Activated CD4-positive, alpha-beta T cell treated with anti-CD3 and anti-CD28 coated beads, Interleukin-2, amount 50 U/mL, for 16 hours (primary cell): ENCODE data around the gene LGR6.
"Not testable (repeated sequence)": the region's sequence is repeated elsewhere in the genome, so short reads cannot be mapped to it uniquely, and the experiment has no call there.

Experiments
- DNase-seq: peaks from one replicate; pipeline ENCODE4 v3.0.0-alpha.2; 2020

LGR6 gene

DNA sequence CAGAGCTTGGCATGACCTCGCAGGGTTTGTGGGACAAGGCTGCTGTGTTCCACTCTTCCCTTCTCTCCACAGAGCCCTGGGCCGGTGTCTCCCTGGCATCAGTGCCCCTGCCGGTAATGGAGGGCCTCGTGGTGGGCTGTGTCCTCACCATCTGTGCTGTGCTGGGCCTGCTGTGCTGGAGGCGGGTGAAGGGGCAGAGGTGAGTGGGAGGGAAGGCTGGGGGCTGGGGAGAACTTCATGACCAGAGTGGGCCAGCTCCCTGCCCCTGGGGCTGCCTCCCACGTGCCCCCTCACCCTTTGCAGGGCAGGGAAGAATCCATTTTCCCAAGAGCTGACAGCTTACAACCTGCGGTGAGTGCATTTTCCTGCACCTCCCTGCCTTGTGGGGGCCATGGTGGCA is 12.0 kb upstream of the LGR6 start:
- no peak for DNase-seq

DNA sequence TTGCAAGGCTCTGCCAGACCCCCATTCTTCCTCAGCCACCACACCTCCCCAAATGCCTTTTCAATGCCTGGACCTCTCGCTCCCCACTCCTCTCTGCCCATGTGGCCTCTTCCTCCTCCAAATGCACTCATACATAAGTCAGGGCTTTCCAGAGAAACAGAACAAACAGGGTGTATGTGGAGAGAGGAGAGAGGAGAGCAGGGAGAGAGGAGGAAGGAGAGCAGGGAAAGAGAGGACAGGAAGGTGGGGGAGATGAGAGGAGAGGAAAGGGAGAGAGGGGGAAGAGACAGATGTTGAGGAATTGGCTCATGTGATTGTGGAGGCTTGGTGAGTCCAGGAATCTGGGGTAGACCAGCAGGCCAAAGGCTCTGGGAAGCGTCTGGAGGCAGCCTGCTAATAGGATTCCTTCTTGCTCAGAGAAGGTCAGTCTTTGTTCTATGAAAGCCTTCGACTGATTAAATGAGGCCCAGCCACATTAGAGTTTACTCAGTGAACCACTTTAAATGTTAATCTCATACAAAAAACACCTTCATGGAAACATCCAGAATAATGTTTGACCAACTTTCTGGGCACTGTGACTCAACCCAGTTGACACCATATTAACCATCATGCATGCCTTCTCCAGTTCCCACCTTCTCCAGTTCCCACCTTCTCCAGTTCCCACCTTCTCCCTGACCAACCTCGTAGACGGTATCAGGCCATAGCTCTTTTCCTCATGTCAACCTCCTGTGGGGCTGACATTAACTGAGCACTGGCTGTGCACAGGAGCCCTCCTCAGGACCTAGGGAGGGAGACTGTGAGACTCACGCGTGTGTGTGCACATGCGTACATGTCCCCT is 11.3 kb upstream of the LGR6 start:
- DNase-seq, result no peak

DNA sequence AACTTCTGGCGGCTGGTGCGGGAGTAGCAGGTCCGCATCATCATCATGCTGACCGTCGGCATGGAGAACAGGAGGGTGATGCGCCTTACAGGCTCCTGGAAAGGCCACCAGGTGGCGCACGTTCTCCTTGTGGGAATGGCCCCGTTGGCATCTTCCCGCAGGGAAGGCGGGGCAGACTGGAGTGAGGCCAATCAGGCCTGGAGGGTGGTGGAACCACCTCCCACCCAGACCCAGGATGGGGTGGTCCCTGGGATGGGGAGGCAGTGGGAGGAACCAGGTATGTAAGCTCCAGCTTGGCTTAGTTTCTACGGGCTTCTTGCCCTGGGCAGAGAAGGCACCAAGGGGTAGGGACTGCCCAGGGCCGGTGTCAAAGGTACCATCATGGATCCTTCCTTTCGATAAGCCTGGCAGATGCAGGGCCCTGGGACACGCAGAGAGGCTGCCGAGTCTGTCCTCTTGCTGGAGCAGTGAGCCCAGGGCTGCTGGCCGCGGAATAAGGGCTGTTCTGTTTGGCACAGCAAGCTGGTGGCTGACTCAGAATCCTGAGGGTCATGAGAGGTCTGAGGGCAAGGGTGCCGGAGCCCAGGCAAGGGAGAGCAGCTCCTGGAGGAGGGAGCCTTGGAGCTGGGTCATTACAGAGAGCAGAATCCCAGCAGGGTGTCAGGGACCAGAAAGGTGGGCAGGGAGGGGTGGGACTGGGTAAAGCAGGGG is 8.7 kb upstream of the LGR6 start:
- DNase-seq, result peak; percentile 78

DNA sequence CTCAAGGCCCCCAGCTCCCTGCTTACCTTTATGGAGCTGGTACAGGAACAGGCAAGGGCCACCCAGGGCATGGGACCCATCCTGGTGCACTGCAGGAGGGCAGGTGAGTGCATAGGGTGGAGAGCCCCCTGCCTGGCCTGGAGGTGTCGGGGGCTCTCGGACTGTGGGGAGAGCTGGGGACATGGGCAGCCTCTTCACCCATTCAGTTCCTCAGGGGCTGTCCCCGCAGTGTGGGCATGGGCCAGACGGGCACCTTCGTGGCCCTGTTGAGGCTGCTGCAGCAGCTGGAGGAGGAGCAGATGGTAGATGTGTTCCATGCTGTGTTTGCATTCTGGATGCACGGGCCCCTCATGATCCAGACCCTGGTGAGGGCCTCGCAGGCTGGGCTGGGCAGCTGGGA is 7.3 kb upstream of the LGR6 start:
- DNase-seq, result no peak

DNA sequence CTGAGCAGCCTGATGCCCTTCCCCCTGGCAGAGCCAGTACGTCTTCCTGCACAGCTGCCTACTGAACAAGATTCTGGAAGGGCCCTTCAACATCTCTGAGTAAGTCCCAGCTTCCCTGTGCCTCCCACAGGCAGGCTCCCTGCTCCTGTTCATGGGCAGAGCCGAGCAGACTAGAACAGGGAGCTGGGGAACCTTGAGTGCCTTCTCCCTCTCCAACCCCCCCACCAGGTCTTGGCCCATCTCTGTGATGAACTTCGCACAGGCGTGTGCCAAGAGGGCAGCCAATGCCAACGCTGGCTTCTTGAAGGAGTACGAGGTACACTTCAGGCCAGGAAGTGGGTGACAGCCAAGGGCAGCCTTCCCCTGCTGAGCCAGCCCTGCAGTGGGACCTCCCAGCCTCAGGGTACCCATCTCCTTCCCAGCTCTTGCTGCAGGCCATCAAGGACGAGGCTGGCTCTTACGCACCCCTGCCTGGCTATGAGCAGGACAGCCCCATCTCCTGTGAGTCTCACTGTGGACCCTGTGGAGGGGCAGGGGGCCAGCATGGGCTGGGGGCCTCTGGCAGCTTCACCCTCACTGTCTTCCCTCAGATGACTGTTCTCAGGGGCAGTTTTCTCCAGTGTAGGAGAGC is 6.4 kb upstream of the LGR6 start:
- no peak for DNase-seq

DNA sequence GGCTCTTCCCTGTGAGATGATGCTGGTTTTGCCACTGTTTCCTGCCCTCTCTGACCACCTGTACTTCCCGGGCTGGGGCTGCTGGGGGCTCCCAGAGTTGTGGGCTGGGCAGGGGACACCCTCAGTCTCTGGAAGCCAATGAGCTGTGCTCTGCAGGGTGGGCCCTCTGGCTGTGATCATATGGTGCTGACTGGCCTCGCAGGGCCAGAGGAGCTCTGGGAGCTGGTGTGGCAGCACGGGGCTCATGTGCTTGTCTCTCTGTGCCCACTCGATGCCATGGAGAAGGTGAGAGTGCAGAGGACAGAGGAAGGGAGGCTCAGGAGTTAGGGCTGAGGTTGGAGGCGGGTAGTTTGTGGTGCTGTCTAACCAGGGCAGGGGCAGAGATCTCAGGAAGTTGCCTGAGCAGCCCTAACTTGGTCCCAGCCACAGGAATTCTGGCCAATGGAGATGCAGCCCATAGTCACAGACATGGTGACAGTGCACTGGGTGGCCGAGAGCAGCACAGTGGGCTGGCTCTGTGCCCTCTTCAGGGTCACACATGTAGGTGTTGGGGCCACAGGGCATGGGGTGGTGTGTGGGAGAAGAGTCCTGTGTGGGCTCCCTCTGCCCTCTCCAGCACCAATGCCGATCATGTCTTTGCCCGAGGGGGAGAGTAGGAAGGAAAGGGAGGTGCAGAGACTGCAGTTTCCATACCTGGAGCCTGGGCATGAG is 5.7 kb upstream of the LGR6 start:
- DNase-seq, result no peak

DNA sequence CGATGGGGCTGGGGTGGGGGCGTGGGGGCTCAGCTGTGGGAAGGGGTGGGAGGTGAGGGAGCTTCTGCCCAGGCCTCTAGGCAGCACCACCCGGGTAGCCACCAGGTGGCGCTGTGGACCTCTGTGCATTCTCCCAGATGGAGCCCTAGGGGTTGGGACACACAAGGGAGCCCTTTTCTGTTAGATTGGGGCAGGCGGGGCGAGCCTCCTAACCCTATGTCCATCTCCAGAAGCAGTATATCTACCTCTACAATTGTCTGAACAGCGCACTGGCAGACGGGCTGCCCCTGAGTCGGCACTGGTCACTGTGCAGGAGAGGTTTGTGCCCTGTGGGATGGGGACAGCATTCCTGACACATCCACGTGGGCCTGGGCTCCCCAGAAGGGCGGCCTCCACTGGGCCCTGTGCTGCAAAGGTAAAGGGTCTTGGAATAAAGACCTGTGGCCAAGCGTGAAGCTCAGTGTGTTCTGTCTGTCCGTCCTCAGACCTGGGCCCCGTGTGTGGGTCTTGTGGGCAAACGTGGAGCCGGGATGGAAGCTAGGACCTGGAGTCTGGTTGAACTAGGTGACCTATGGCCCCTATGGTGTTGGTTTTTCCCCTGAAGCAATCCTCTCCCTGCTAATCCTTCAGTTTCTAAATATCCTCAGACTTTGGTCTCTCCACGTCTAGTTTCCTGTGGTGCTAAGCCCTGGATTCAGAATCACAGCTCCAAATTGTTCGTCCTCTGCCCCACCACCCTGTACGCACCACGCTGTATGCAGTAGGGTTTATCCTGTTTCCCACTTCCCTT is 4.4 kb upstream of the LGR6 start:
- peak; percentile 76 for DNase-seq

DNA sequence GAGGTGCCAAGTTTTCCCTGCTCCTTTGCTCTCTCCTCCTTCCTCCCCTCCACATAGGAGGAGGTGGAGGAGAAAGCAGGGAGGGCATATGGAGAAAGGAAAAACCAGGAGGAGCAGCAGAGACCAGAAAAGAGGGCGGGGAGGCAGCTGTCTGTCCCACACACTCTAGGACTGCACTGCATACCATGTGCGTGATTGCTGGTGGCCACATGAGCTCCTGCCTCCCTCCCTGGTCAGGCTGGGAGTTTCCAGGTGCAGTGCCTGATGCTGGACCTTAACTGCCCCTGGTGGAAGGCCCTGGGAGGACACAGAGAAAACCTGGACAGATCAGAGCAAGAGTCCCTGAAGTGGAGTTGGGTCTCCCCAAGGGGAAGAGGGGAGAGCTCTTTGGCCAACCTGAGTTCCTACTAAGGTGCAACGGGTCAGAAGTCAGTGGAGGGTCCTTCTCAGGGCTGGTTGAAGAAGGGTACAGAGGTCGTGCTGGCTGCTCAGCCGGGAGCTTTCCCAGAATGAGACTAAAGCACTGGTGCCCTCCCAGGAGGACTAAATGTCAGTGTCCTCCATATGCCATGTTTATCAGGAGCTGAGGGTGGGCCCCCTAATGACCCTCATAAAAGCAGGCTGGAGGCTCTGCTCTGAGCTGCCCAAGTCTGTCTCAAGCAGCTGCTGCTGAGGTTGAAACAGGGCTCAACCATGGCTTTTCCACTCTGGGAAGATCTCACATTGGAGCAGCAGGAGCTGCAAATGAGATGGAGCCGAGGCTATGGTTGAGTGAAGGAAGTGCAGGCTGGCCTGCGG is 3.5 kb upstream of the LGR6 start:
- DNase-seq, result no peak

DNA sequence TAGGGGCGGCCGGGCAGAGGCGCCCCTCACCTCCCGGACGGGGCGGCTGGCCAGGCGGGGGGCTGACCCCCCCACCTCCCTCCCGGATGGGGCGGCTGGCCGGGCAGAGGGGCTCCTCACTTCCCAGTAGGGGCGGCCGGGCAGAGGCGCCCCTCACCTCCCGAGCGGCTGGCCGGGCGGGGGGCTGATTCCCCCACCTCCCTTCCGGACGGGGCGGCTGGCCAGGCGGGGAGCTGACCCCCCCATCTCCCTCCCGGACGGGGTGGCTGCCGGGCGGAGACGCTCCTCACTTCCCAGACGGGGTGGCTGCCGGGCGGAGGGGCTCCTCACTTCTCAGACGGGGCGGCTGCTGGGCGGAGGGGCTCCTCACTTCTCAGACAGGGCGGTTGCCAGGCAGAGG is 2.2 kb upstream of the LGR6 start:
- not testable (repeated sequence) for DNase-seq

DNA sequence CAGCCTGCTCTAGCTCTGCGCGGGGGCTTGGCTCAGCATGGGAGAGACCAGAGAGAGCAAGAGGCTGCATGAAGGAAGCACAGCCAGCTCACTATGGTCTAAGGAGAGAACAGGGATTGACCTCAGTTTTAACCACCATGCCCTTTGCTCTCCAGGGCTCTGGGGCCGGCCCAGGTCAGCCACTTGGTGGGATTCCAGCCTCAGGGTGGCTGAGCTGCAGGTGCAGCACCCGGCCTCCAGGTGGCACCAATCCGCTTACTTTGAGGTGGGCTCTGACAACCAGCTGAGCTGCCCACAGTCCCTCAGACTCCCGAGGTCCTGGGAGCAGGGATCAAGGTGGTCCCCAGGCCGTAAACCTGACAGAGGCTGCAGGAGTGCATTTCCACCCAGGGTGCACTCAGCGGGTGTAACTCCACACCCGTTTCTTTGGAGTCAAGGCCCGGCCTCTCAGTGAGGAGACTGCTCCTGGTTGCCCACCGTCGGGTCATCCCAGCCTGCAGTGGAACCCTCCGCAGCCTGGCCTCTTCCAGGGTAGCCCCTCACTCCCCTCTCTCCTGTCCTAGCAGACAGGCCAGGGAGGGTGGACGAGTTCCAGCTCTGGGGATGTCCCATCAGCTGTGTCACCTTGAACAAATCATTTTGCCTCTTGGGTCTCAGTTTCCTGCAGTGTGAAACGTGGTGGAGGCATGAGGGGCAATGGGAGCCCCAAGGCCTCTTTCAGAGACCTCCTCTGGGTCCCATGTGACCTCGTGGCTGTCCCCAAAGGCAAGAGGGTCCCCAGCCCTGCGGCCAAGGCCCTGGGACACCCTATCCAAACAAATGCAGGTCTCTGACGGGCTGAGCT is 607 bp upstream of the LGR6 start:
- peak; percentile 51 for DNase-seq

DNA sequence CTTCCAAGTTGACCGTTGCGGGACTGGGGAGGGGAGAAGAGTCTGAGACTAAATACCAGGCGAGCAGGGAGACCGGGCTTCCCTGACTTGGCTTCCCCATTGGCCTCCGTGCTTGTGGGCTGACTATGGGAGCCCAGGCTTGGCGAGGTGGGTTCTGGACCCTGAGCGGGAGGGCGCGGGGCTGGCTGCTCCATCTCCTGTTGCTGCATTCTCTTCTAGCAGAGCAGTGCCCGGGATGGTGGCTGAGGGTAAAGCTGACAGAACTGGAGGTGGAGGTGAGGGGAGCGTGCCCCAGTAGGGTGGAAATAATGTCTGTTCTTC is 689 bp downstream of the LGR6 start:
- no peak for DNase-seq

DNA sequence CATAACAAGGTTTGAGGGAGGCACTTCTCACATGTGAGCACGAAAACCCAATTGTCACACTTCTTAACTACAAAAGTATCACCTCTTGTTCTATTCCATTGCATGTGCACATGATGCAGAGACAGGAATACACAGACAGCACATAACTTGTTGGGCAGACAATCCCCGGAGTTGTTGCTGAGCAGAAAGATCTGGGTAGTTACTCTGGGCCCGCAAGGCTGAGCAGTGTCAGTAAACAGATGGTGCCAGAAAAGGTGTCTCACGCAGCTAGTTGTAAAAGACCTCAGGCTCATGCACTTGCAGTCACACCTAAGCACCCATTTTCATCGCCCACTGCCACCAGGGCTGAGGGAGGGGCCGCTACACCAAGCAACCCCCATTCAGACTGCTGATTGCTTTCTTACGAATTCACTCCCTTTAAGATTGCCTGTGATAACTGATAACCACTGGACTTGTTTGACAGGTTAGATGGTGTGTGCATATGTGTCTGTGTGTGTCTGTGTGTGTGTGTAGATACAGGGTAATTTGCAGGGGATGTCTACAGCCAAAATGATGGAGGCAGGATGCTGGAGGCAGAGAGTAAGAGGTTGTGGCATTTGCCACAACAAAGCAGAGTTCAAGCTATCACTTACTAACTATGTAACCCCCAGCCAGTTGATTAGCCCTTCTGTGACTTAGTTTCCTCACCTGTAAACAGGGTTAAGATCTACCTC is 4.2 kb downstream of the LGR6 start:
- DNase-seq, result no peak

DNA sequence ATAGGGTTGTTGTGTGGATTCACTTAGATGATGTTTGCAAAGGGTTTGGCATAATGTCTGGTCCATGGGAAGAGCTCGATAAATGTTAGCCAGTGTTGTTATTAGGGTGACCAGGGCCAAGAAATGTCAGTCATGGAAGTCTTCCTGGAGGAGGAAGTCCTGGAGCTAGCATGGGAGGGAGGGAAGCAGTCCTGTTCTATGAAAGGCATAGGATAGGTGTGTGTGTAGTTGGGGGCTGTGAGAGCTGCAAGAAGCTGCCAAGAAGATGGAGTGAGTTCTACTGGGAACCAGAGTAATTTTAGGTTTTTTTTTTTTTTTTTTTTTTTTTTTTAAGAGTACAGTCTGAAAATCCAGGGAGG is 4.7 kb downstream of the LGR6 start:
- no peak for DNase-seq

DNA sequence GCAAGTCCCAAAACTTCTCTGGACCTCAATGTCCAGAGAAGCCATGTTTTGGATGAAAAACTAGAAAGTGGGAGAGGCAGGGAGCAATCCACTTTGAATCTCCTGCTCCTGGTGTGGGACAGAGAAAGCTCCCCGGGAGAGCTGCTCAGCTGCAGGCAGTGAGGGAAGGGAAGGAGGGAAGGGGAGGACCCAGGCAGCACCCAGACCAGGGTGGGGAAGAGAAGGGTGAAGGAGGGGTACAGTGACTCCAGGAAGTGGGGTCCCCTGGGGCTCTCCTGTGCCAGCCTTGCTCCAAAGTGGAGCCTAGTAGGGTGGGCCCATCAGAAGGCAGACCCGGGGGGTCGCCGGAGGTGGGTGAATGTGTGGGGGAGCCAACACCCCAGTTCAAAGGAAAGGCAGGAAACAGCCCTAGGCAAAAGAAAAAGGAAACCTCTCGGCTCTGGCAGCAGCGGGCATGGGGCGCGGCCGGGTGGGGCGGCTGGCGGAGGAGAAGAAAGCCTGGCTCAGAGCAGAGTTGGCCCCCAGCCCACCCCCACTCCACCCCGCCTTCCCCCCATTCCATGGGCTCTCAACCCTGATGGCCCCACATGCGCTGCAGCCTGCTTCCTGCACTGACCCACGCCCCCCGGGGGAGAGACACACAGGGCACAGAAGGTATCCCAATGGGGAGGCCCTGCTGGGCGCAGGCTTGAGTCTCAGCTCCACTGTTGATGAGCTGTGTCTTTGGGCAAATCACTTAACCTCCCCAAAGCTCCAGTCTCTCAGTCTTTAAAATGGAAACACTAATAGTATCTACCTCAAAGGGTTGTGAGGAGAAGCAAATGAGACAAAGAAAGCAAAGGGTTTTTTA is 5.7 kb downstream of the LGR6 start:
- DNase-seq, result no peak

DNA sequence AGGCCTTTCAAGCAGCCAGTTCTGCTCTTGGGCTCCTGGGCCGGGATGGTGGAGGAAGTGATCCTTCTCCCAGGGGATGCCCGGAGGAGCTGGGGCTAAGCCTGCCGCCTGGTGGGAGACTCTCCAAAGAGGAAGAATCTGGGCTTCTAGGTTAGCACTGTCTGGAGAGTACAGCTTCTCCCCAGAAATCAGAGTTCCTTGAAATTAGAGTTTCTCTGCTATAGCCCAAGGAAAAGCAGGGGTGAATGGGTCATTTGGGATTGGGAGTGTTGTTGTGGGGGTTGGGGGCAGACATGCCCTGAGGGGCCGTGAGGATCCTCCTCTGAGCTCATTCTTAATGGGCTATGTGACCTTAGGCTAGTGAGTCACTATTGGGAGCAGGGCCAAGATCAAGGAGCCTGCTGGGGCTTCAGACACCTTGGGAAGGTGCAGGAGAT is 6.5 kb downstream of the LGR6 start:
- DNase-seq, result no peak

DNA sequence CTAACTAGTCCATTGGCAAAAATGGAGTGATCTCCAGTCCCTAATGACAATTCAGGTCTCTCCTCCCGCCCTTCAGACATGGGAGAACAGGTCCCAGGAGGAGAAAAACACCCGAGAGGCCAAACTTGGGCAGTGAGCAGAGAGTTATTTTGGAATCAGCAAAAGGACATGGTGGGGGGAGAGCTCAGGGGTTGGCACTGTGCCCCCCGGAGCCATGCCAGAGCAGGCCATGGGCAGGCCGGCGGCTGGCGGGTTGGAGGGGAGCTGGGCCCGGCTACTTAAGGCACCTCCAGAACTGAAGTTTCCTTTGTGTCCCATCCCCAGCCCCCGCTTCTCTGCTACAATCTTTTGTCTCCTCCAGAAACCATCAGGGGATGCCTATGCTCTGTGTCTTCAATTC is 7.1 kb downstream of the LGR6 start:
- no peak for DNase-seq

DNA sequence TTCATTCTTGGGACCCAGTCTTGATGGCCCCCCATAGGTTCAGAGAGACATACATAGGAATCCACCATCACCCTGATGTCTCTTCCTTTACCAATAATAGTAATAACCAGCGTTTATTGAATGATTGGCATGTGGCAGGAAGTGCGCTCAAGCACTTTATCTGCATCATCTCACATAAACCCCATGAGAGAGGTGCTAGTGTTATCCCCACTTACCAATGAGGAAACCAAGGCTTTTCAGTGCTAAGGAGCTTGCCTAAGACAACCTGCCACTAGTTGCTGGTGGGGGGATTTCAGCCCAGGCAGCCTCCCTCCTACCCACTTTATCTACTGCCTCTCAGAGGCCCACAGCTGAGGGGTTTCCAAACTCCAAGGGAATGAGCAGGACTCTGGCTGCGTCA is 7.7 kb downstream of the LGR6 start:
- no peak for DNase-seq

DNA sequence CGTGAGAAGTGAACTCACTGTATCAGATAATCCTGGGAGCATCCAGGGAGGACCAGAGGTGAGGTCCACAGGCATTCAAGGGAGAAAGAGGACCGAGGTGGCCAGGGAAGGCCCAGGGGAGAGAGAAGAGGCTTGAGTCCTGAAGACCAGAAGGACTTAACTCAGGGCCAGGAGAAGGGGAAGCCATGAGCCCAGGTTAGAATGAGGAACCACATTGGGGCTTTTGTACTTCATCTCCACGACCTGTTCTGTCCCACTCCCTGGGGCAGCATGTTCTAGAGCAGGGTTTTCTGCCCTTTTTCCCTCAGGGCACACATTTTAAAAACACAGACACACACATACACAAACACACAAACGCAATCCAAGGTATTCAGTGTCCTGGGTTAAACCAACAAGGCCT is 8.4 kb downstream of the LGR6 start:
- DNase-seq, result no peak

DNA sequence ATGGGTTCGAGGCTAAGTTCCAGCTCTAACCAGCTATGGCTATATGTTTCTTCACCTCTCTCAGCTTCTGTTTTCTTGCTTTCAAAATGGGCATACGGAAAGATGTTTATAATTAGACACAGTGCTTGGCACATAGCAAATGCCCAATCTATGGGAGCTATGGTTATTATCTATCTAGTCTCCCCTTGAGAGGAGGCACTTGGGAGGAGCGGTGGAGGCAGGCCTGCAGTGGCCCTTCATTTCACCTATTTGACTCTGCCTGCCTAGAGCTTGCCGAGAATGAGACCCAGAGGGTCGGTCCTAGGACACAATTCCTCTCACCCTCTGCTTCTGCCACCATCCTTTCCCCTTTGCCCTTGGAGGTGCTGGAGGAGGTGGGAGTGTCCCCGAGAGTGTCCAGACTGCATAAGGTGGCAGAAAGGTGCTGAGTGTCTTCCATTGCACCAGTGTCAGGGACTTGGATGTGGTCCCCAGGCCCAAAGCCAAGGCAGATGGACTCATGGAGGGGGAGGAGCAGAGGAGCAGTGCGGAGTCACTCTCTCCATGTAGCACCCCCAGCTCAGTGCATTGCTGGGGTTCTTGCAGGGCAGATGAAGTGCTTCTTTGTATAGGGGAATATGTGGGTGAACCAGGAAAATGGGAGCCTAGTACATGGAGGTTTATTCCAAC is 9.0 kb downstream of the LGR6 start:
- no peak for DNase-seq
